Upper lobe of left lung (tissue), 6 donors: Measurements from ENCODE around the gene EGF. TPM values are rescaled to one million over a fixed set of nuclear protein-coding genes. Genes with fewer than 3 reads are reported as not detected.

Experiments used
- ATAC-seq, 2 donors: fragments of 200-7000 bp; cut with Tn5 transposase; one replicate each; pipeline ENCODE4 v1.9.1; 2022; ENCODE audit warnings: mild to moderate bottlenecking in 2 of 2, moderate library complexity in 2 of 2; ENCODE audit not compliant: low FRiP score in 2 of 2
- DNase-seq, 2 donors: peaks; one replicate each; pipeline ENCODE4 v3.0.0-alpha.2; 2019 to 2020
- H3K27ac ChIP-seq, 4 donors: fragments of 200-600 bp; sonication (generic); one replicate each; pipeline ENCODE4 v1.5.1; 2016 to 2019
- H3K27me3 ChIP-seq, 4 donors: fragments of 200-600 bp; sonication (generic); one replicate each; pipeline ENCODE4 v1.5.1; 2017 to 2019
- H3K36me3 ChIP-seq, 4 donors: fragments of 200-600 bp; sonication (generic); one replicate each; pipeline ENCODE4 v1.5.1; 2016 to 2019
- H3K4me1 ChIP-seq, 4 donors: fragments of 200-600 bp; sonication (generic); one replicate each; pipeline ENCODE4 v1.5.1; 2018 to 2019
- H3K4me3 ChIP-seq, 4 donors: fragments of 200-600 bp; sonication (generic); one replicate each; pipeline ENCODE4 v1.5.1; 2017 to 2019; ENCODE audit warnings: mild to moderate bottlenecking in 2 of 4, moderate library complexity in 1 of 4
- H3K9me3 ChIP-seq, 4 donors: fragments of 200-600 bp; sonication (generic); one replicate each; pipeline ENCODE4 v1.5.1; 2018 to 2019
- CTCF ChIP-seq, 6 experiments: fragments of 450-650 bp in 4 of 6; fragments of 200-600 bp in 2 of 6; sonication (generic) in 2 of 6; IDR thresholded peaks; one replicate each; pipeline ENCODE4 v1.5.1; 2016 to 2019; ENCODE audit warnings: antibody characterized with exemption in 6 of 6
- EP300 ChIP-seq, 4 donors: sonication (generic); formaldehyde crosslinking; IDR thresholded peaks; one replicate each; pipeline ENCODE4 v1.5.1; 2017; ENCODE audit warnings: antibody characterized with exemption in 4 of 4, control low read depth in 2 of 4
- POLR2A ChIP-seq, 4 donors: fragments of 450-650 bp; IDR thresholded peaks; one replicate each; pipeline ENCODE4 v1.5.1; 2016 to 2017; ENCODE audit warnings: antibody characterized with exemption in 4 of 4, mild to moderate bottlenecking in 2 of 4
- POLR2AphosphoS5 ChIP-seq, 2 donors: sonication (generic); formaldehyde crosslinking; IDR thresholded peaks; one replicate each; pipeline ENCODE4 v1.5.1; 2017; ENCODE audit warnings: antibody characterized with exemption in 2 of 2
- WGBS, 2 donors: methylation state at CpG; one replicate each; pipeline ENCODE4 v1.1.5; 2017 to 2018; 5-methylcytosine and 5-hydroxymethylcytosine counted together
- total RNA-seq, 6 donors: library from RNA; depleted of rRNA in 4 of 6; stranded (reverse); fragments of >200 nt in 4 of 6; gene quantifications; one replicate each; pipeline versions ENCODE4 v1.1.0 to v1.2.1, GENCODE V29; 2016 to 2021
- donor health status: DM: no; HTN: no; CAD: no; lungs with moderate emphysema.
- donor health status: DM: no; HTN: yes; CAD: no; lungs with severe emphysema.

Gene EGF
- total RNA-seq, 6 donors from 2014 or later, result 1.5 to 10.1 (median 5.3) TPM

- Histone ChIP-seq H3K36me3 (no peaks in the 10 kb centered on the region), H3K9me3 (no peaks in the 10 kb centered on the region), H3K27me3 (no peaks in the 10 kb centered on the region), H3K4me3 (peak overlapping the region in 2 of 4 donors; percentile 12 to 30), H3K27ac (no peak overlapping the region), H3K4me1 (peaks cover 0 to 14% (median 2%) of the 10 kb centered on the region in 4 donors)
- no peak for DNase-seq
- ATAC-seq, result no peak
- TF ChIP-seq POLR2AphosphoS5 (IDR thresholded peaks at IDR 0.05) (no peak), POLR2A (IDR thresholded peaks at IDR 0.05) (no peak), CTCF (IDR thresholded peaks at IDR 0.05) (no peak), EP300 (IDR thresholded peaks at IDR 0.05) (no peak)
- 60 to 67% methylated on average over 2 of the region's 2 CpGs for WGBS, 2 donors
Measured at GRCh38 chr4:109913596-109914241, 1.0 kb downstream of the EGF start.

DNA sequence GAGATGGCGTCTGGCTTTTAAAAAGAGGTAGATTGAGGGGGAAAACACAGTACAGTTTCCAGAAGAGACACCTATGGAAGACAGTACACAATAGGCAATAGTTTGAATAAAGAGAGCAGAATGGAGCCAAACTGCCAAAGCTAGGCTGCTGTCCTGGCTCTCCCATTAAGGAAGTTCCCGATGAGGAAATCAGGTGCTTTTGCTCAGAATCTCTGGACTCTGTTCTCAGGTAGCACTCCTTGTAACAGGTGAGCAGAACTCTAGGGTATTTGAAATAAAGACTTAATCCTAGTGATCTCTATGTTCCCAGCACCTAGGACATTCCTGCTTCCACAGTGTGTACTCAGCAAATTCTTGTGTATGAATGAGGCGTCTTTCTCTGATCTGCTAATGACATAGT, 1.6 kb downstream of the EGF start:
- peak overlapping the region in 2 of 4 donors; percentile 12 to 30 for H3K4me3 ChIP-seq
- H3K27ac ChIP-seq, result no peak overlapping the region
- WGBS, 2 donors, result 71 to 80% methylated on average over 3 of the region's 3 CpGs
- H3K36me3 ChIP-seq, result no peaks in the 10 kb centered on the region
- ATAC-seq (no peak), DNase-seq (no peak)
- H3K9me3 ChIP-seq, result no peaks in the 10 kb centered on the region
- H3K27me3 ChIP-seq, result no peaks in the 10 kb centered on the region
- H3K4me1 ChIP-seq, result peaks cover 0 to 14% (median 2%) of the 10 kb centered on the region in 4 donors
- no peak for TF ChIP-seq EP300 (IDR thresholded peaks at IDR 0.05)

DNA sequence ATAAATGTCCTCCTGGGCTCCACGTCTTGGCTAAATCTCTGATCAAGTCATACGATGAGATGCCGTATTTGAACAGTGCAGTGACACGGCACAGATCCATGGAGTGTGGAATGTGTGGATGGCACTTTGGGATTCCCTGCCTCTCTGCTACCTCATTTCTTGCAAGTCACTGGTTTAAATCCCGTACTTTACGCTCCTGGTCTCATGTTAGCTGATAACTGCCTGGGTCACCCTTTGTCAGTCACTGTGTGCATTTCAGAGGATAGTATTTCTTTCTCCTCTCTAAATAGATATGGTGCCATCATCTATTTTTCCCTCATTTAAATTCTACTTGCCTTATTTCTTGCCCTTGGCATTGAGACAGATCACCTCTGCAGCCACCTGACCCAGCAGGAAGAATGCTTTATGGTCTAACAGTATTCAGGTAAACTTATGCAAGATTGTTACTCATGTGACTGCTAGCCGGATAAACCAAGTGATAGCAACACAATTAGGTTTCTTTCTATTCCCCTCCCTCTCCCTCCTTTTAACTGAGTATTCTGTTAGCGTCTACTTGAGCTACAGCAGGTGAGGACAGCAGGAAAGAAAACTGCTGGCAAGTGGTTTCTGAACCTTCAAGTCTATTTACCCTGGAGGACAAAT, 2.8 kb downstream of the EGF start:
- Histone ChIP-seq H3K4me1 (peaks cover 0 to 14% (median 2%) of the 10 kb centered on the region in 4 donors), H3K9me3 (no peaks in the 10 kb centered on the region), H3K36me3 (no peaks in the 10 kb centered on the region), H3K4me3 (no peak overlapping the region), H3K27ac (no peak overlapping the region), H3K27me3 (no peaks in the 10 kb centered on the region)
- ATAC-seq (no peak), DNase-seq (no peak)
- WGBS, 2 donors, result 80 to 86% methylated on average over 8 of the region's 8 CpGs
- TF ChIP-seq POLR2AphosphoS5 (IDR thresholded peaks at IDR 0.05) (no peak), CTCF (IDR thresholded peaks at IDR 0.05) (no peak), POLR2A (IDR thresholded peaks at IDR 0.05) (no peak), EP300 (IDR thresholded peaks at IDR 0.05) (no peak)

- WGBS, 2 donors, result 60 to 65% methylated on average over 4 of the region's 4 CpGs
- TF ChIP-seq EP300 (IDR thresholded peaks at IDR 0.05), result no peak
- no peak for TF ChIP-seq POLR2A (IDR thresholded peaks at IDR 0.05)
- TF ChIP-seq POLR2AphosphoS5 (IDR thresholded peaks at IDR 0.05), result no peak
- TF ChIP-seq CTCF (IDR thresholded peaks at IDR 0.05), result no peak
- peaks cover 0 to 14% (median 2%) of the 10 kb centered on the region in 4 donors for H3K4me1 ChIP-seq
- H3K36me3 ChIP-seq, result no peaks in the 10 kb centered on the region
- no peak overlapping the region for H3K27ac ChIP-seq
- no peak for ATAC-seq
- no peak overlapping the region for H3K4me3 ChIP-seq
- no peaks in the 10 kb centered on the region for H3K9me3 ChIP-seq
- no peaks in the 10 kb centered on the region for H3K27me3 ChIP-seq
- DNase-seq, result no peak
Measured at GRCh38 chr4:109916027-109916409, 3.3 kb downstream of the EGF start.

DNA sequence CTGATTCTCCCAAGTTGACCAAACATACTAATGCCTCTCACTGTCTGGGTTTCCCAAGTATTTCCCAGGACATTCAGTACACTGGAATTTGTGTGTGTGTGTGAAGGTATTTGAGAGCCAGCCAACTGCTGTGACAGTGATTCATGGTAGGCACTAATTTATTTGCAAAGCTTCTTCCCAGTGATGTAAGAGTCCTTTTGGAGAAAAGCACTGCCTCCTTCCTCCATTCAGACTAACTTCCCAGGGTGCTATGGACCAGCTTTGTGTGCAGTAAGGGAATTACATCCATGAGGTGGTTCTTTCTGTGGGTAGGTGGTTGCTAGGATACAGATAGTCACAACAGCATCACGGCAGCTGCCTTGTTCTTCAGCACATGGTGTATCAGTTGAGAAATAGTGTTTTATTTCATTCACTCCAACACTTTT, 8.7 kb downstream of the EGF start:
- no peak for ATAC-seq

GRCh38 chr4:109925396-109925795, 12.7 kb downstream of the EGF start:
- 95 to 97% methylated on average over 2 of the region's 2 CpGs for WGBS, 2 donors

More for the DNA sequence above, 8.7 kb downstream of the EGF start:
- WGBS, 2 donors, result 61 to 77% methylated on average over 1 of the region's 1 CpG
- no peak for DNase-seq
- Histone ChIP-seq H3K9me3 (no peaks in the 10 kb centered on the region), H3K4me1 (no peaks in the 10 kb centered on the region), H3K27ac (no peak overlapping the region), H3K36me3 (no peaks in the 10 kb centered on the region), H3K27me3 (no peaks in the 10 kb centered on the region), H3K4me3 (no peak overlapping the region)
- no peak for TF ChIP-seq POLR2A (IDR thresholded peaks at IDR 0.05)

More at GRCh38 chr4:109925396-109925795, 12.7 kb downstream of the EGF start:
- H3K4me1 ChIP-seq, result no peaks in the 10 kb centered on the region
- H3K27ac ChIP-seq, result no peak overlapping the region
- no peaks in the 10 kb centered on the region for H3K36me3 ChIP-seq
- no peak for DNase-seq
- no peak overlapping the region for H3K4me3 ChIP-seq
- no peak for ATAC-seq
- no peaks in the 10 kb centered on the region for H3K27me3 ChIP-seq
- TF ChIP-seq CTCF (IDR thresholded peaks at IDR 0.05), result no peak
- no peak for TF ChIP-seq POLR2A (IDR thresholded peaks at IDR 0.05)
- no peaks in the 10 kb centered on the region for H3K9me3 ChIP-seq
